ENCODE data around the gene UTS2R. TPM values are rescaled to one million over a fixed set of nuclear protein-coding genes. Genes with fewer than 3 reads are reported as not detected.

The UTS2R gene
- total RNA-seq, 1 donor from 2014 or later, result not detected

GRCh38 chr17:82324566-82325285, 46.8 kb upstream of the UTS2R start:
- no peak for ATAC-seq
- intact Hi-C loops (cut with DNase I), result loop anchor here (5.0 kb wide), 1 partner anchor 87 kb away; no protein-coding TSS in a partner anchor
- Histone ChIP-seq H3K9me3 (no peaks in the 10 kb centered on the region), H3K27ac (no peak overlapping the region), H3K4me1 (peaks cover 8% of the 10 kb centered on the region), H3K36me3 (no peaks in the 10 kb centered on the region), H3K4me3 (no peak overlapping the region), H3K27me3 (no peaks in the 10 kb centered on the region)
- TF ChIP-seq, protein P1, sequence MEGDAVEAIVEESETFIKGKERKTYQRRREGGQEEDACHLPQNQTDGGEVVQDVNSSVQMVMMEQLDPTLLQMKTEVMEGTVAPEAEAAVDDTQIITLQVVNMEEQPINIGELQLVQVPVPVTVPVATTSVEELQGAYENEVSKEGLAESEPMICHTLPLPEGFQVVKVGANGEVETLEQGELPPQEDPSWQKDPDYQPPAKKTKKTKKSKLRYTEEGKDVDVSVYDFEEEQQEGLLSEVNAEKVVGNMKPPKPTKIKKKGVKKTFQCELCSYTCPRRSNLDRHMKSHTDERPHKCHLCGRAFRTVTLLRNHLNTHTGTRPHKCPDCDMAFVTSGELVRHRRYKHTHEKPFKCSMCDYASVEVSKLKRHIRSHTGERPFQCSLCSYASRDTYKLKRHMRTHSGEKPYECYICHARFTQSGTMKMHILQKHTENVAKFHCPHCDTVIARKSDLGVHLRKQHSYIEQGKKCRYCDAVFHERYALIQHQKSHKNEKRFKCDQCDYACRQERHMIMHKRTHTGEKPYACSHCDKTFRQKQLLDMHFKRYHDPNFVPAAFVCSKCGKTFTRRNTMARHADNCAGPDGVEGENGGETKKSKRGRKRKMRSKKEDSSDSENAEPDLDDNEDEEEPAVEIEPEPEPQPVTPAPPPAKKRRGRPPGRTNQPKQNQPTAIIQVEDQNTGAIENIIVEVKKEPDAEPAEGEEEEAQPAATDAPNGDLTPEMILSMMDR (IDR thresholded peaks at IDR 0.05), result no peak
- DNase-seq, result peak; percentile 61

DNA sequence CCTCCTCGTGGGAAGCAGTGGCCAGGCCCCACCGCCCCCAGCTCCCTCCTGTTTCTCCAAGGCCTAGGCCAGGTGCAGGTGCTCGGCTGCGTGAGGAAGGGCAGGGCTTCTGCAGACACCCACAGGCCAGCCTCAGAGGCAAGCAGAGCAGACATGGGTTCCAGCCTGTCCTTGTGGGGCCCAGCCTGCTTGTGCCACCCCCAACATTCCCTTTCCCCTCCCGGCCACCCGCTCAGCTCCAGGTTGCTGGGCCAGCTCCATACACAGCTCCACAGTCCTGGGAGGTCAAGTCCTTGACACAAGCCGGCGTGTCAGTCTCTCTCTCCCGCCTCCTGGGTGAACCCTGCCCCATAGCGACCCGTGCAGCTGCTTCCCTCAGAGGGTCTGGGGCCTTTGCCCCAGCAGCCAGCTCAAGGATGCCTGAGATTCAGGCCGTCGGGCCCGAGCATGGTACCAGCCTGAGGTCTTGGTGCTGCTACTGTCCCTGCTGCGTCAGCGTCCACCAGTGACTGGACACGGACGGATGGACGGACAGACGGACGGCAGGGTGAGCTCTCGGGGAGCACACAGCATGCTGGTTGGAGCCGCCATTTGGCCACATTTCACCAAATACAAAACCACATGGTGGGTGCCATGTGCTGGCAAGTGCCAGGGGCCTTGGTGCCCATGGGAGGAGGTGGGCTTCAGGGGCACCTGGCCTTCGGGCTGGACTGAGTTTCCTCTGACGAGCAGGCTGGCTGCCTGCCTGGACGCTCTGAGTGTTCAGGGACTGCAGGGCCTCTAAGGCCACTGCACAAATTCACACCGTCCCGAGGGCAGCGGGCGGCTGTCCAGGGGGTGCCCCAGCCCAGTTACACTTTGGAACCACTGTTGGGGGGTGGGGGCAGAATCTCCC, 46.0 kb upstream of the UTS2R start:
- ATAC-seq (no peak), DNase-seq (peak; percentile 63)
- Histone ChIP-seq H3K4me1 (peaks cover 15% of the 10 kb centered on the region), H3K9me3 (no peaks in the 10 kb centered on the region), H3K36me3 (no peaks in the 10 kb centered on the region), H3K27me3 (no peaks in the 10 kb centered on the region), H3K4me3 (no peak overlapping the region), H3K27ac (no peak overlapping the region)
- intact Hi-C loops (cut with DNase I), result no loop called here
- TF ChIP-seq, protein P1 (IDR thresholded peaks at IDR 0.05), result no peak

GRCh38 chr17:82327289-82327688, 44.3 kb upstream of the UTS2R start:
- H3K4me1 ChIP-seq, result peaks cover 11% of the 10 kb centered on the region
- intact Hi-C loops (cut with DNase I), result no loop called here
- TF ChIP-seq, protein P1 (IDR thresholded peaks at IDR 0.05), result no peak

GRCh38 chr17:82327757-82328140, 43.8 kb upstream of the UTS2R start:
- Histone ChIP-seq H3K27me3 (no peaks in the 10 kb centered on the region), H3K4me1 (peaks cover 16% of the 10 kb centered on the region), H3K9me3 (no peaks in the 10 kb centered on the region), H3K4me3 (no peak overlapping the region), H3K36me3 (no peaks in the 10 kb centered on the region), H3K27ac (no peak overlapping the region)
- DNase-seq (no peak), ATAC-seq (no peak)
- TF ChIP-seq, protein P1 (IDR thresholded peaks at IDR 0.05), result no peak
- intact Hi-C loops (cut with DNase I), result no loop called here

More at GRCh38 chr17:82327289-82327688, 44.3 kb upstream of the UTS2R start:
- H3K9me3 ChIP-seq, result no peaks in the 10 kb centered on the region
- no peak overlapping the region for H3K27ac ChIP-seq
- H3K27me3 ChIP-seq, result no peaks in the 10 kb centered on the region
- no peak overlapping the region for H3K4me3 ChIP-seq
- DNase-seq (no peak), ATAC-seq (no peak)
- H3K36me3 ChIP-seq, result no peaks in the 10 kb centered on the region

- DNase-seq (peak; percentile 60), ATAC-seq (no peak)
- TF ChIP-seq, protein P1 (IDR thresholded peaks at IDR 0.05), result no peak
- intact Hi-C loops (cut with DNase I), result no loop called here
- H3K4me3 ChIP-seq, result no peak overlapping the region
- H3K27ac ChIP-seq, result no peak overlapping the region
- no peaks in the 10 kb centered on the region for H3K9me3 ChIP-seq
- peaks cover 22% of the 10 kb centered on the region for H3K4me1 ChIP-seq
- no peaks in the 10 kb centered on the region for H3K36me3 ChIP-seq
- no peaks in the 10 kb centered on the region for H3K27me3 ChIP-seq
These were observed 43.2 kb upstream of the UTS2R start for GRCh38 chr17:82328141-82328993.
